ACHN (cell line): ENCODE data around the gene THAP4.

Source experiments
- DNase-seq: peaks from one replicate; pipeline ENCODE4 v3.0.0-alpha.2; 2015
- in situ Hi-C: cut with HindIII; loops from 2 replicates; pipeline ENCODE4 v1.10.0; 2017; ENCODE audit warnings: low sequenced_read_pairs, low pct_ligation_motif_present, low pct_unique_long_range_greater_than_20kb

The THAP4 gene

DNA sequence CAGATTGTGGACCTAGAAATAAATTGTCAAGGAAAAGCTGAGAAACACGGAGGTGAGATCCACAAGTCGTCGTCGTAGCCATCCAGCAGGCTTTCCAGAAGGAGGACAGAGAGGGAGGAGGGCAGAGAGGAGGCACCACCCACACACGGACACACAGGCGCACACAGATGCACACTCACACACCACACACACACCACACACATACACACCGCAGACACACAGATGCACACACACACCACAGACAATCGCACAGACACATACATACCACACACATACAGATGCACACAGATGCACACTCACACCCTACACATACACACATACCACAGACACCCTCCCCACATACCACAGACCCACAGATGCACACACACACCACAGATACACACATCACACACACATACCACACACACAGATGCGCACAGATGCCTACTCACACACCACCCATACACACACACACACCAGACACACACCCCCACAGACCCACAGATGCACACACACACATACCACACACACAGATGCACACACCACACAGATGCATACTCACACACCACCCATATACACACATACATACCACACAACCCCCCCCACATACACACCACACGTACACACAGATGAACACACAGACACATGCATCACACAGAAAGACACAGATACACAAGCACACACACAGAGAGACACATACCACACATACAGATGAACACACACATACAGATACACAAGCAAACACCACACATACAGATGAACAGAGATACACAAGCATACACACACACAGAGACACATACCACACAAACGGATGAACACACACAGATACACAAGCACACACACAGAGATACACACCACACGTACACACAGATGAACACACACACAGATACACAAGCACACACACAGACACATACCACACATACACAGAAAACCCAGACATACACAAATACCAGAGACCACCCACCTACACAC lies 91.2 kb downstream of the THAP4 start:
- no peak for DNase-seq
- in situ Hi-C loops: no loop called here

DNA sequence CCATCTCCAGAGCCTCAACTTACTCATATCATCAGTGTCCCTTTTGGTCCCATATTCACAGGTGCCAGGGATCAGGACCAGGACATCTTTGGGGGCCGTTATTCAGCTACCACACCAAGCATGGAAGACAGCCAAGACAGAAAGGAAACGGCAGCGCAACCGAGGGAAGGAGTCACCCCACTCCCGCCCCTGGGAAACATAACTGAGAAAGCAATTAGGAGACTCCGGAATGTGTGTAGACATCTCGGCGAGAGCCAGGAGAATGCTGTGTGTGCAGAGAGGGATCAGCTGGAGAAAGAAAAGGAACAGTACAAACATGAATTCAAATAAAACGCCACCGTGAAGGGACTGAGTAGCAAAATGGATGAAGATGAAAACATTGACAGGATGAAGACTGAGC lies 91.9 kb downstream of the THAP4 start:
- no peak for DNase-seq
- in situ Hi-C loops: no loop called here

DNA sequence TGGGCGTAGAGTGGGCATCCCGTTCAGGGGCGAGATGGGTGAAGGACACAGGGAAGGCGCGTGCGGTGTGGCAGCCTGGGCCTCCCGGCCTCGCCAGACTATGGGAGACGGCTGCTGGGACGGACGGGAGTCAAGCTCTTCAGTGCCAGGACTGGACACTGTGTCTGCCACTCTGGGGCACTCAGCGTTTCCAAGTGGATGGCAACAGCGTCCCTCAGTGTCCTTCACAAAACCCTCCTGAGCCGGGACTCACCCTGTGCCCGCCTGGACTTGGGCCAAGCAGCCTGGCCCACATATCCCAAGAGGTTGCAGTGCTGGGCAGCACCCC lies 94.7 kb downstream of the THAP4 start:
- no peak for DNase-seq
- in situ Hi-C loops: no loop called here

DNA sequence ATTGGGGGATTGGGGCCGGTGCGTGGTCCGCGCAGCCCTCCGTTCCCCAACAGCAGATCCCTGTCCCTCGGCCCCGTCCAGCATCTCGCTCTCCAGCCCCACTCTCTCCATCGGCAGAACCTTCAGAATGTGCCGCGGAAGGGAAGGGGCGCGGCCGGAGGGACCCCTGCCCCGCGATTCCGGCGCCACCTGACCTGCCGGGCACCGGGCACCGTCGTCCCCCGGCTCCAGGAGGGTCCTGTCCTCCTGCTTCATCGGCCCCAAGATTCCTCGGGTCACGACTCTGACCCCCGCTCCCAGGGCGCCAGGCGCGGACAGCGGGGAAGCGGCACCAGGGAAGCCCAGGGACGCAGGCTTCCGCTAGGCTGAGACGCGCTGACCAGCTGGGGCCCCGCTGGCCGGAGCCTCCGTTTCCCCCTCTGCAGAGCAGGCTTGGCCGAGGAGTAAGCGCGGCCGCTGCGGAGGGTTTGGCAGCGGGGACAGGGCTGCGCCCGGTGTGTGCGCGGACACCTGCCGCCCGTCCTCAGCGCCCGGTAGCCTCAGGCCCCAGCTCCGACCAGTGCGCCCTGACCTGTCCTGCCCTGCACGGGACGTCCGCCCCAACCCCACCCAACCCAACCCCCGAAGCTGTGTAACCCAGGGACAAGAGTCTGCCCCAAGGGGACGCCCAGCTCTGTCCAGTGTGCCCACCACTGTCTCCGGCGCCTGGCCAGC lies 95.2 kb downstream of the THAP4 start:
- DNase-seq: no peak
- in situ Hi-C loops: no loop called here

DNA sequence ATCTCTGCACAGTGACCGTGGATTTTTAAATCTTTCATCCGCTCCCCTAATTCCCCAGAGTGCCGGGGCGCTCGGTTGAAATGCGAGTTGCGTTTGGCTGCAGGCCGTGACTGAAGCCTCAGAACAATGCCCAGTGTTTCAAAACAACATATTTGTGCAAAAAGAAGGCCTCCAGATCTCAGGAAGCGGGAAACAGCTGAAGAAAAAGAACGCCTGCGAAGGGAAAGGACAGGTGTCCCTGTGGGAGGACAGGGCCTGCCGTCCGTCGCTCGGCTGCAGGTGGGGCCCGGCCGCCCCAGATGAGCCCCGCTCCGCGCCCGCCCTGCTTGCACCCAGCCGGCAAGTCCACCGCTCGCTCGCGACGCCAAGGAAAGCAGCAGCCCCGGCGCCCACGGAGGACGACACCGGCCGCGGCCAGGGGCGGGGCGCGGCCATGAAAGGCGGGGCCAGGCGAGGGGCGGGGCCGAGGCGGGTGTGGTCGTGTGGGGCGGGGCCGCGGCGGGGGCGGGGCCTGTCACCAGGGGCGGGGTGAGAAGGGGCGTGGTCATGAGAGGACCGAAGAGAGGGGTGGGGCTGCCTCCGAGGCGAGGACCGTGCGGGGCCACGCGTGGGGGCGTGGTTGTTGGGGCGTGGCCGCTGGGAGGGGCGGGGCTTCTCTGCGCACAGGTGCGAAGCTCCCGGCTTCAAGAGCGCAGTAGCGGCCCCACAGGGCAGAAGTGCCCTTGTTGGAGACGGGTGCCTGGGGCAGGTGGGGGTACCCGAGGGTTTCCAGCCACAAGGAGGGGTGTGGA lies 96.0 kb downstream of the THAP4 start:
- in situ Hi-C loops: no loop called here
- DNase-seq: peak; percentile 42

DNA sequence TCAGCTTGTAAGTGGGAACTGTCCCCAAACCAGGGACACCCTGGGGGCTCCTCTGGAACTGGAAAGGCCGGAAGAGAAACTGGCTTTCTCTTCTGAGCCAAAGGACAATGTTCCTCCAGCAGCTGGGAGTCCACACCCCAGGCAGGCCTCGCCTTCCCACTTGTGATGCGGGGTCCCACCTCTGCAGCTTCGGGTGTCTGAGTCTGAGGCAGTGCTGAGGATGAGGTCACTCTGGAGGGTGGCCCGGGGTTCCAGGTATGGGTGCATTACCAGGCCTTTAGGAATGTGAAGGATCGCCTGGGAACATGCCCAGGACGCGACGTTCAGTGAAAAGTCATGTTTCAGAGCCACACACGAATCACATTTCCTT lies 96.6 kb downstream of the THAP4 start:
- peak; percentile 27 for DNase-seq
- in situ Hi-C loops: no loop called here

DNA sequence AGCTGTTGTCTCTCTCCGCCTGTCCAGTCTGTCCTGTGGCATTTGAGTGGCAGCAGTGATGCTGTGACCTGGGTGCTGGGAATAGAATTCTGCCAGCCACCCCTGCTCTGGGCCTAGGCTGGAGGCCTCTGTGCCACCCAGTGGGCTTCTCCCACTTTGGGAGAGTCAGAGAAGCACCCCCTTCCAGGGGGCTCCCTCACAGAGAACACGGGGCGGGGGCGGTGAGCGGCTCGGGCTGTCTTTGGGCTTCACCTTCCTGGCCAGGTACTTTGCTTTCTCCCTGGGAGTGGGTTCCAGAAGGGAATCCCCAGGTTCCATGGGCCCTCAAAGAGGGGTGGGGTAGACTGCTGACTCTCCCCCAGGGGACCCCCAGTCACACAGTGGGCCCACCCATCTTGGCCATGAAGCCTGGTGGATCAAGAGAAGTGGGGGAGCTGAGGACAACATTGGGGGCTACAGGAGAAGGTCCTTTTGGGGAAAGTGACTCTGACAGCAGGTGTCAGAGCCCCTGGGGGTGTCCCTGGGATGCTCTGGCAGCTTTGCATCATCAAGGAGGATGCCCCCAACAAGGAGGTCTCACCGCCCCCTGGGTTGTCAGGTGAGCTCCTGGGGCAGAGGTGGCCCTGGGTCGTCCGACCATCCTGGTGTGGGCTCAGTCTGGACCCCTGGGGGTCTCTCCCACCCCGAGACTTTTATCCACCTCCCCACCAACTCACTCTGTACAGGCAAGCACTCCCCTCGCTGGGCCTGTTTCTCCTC lies 97.2 kb downstream of the THAP4 start:
- no peak for DNase-seq
- in situ Hi-C loops: no loop called here

DNA sequence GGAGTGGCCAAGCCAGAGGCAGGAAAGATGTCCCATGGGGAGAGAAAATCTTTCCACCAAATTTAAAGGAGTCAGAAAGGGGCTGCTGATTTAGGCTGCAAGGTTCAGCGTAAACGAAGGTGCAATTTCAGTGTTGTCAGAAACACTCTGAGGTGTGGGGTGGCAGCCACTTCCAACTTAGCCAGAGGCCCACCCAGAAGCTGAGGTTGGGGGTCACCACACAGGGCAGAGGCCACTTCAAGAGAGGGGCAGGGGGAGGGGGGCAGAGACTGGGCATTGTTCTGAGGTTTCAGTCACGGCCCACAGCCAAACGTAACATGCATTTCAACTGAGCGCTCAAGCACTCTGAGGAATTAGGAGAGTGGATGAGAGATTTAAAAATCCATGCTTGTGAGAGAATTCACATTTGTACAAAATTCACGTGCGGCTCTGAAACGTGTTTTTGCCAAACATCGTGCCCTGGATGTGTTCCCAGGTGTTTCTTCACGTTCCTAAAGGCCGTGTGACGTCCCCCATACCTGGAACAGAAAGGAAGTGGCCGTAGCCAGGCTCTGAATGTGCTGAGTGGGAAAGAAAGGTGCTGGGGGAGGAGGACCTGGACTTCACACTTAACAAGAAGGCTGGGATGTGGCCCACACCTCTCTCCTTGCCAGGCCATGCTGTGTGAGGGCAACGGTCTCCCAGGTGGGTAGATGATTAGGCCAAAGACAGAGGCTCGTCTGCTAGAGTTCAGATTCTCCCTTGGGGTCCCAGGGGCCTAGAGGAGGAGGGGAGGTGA lies 97.9 kb downstream of the THAP4 start:
- in situ Hi-C loops: no loop called here
- no peak for DNase-seq

DNA sequence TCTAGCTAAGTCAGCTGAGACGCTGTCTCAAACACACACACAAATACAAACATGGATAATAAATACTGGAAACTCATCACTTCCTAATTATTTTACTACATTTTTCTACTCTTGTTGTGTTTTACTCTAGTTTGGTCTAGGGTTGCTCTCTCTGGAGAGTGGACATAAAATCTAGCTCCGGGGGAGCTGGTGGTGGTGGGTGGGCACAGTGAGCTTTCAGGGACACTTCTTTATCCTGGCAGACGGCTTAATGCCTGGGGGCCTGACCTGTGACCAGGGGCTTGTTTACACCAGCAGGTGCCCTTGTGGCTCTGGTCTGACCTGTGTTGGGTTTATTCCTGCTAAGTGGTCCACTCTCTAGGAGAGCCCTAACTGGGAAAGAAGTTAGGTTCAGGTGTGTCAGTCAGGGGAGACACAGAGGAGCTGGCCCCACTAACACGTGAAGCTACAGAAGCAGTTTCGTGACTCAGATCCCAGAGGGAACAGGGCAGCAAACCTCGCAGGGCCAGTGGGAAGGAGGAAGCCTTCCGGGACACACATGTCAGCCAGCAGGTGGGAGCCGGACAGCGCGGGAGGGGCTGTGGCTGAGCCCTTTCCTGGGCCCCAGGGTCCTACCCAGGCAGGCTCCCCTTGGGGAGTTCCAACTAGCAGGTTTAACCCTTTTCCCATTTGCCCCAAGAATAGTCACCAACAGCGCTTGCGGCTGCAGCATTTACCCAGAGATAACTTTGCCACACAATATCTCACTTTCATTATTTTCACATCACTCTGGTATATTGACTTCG lies 100.9 kb downstream of the THAP4 start:
- in situ Hi-C loops: no loop called here
- DNase-seq: no peak

DNA sequence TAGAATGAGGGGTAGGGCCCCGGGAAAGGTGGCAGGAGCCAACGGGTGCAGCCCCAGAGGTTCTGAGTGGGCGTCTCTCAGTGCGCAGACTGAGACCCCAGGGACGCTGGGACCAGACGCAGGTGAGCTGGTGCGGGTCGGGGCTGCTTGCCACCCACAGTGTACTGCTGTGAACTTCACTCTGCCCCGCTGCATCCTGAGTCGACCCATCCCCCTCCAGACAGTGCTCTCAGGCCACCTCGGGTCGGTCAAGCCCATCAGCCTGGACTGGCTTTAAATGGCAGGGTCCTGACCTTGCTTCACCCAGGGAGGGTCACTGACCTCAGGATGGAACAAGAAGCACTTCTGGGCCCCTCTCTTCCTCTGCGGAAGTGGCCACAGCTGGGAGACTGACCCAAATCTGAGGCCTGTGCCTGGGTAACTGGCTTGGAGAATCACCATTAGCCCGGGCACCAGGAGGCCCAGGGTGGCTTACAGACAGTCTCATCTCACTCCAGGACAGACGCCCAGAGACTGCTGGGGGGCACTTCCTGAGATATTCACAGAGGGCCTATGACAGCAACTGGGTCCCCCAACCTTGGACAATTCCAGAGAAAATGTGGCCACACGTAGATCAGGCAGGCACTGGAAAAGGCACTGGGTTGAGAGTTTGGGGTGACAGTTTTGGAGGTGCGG lies 102.1 kb downstream of the THAP4 start:
- no peak for DNase-seq
- in situ Hi-C loops: no loop called here
